ENCODE measurements around the gene PRR20C. TPM values are rescaled to one million over a fixed set of nuclear protein-coding genes. Genes with fewer than 3 reads are reported as not detected.
"Not testable (repeated sequence)": the region's sequence is repeated elsewhere in the genome, so short reads cannot be mapped to it uniquely, and the experiment has no call there.

The PRR20C gene
- total RNA-seq (ENCODE audit: low replicate concordance) = 0.16 TPM in 1 of 2 replicates, not detected in the other

GRCh38 chr13:57153761-57154160 is at the start of gene PRR20C:
TSS of gene PRR20C (plus strand) at chr13:57154061. CDS start at chr13:57154448, 387 bp downstream.
- H3K4me3 ChIP-seq (ENCODE audit: low read depth, low read length); DNase-seq (ENCODE audit: low read depth): not testable (repeated sequence)

- no peak overlapping the region for H3K4me3 ChIP-seq (ENCODE audit: low read depth, low read length)
- TF ChIP-seq CTCF (IDR thresholded peaks at IDR 0.05; ENCODE audit: insufficient read depth, low read length) = no peak
- DNase-seq (ENCODE audit: low read depth) = no peak
Measured at GRCh38 chr13:57114945-57115344, 38.9 kb upstream of the PRR20C start.

- no peak for TF ChIP-seq CTCF (IDR thresholded peaks at IDR 0.05; ENCODE audit: insufficient read depth, low read length)
- no peak overlapping the region for H3K4me3 ChIP-seq (ENCODE audit: low read depth, low read length)
- no peak for DNase-seq (ENCODE audit: low read depth)
Measured at GRCh38 chr13:57123681-57124080, 30.2 kb upstream of the PRR20C start.

GRCh38 chr13:57128909-57129308 is 25.0 kb upstream of the PRR20C start:
- no peak for TF ChIP-seq CTCF (IDR thresholded peaks at IDR 0.05; ENCODE audit: insufficient read depth, low read length)
- no peak for DNase-seq (ENCODE audit: low read depth)
- H3K4me3 ChIP-seq (ENCODE audit: low read depth, low read length) = no peak overlapping the region

- DNase-seq (ENCODE audit: low read depth) = no peak
- no peak overlapping the region for H3K4me3 ChIP-seq (ENCODE audit: low read depth, low read length)
- TF ChIP-seq CTCF (IDR thresholded peaks at IDR 0.05; ENCODE audit: insufficient read depth, low read length) = no peak
Measured at GRCh38 chr13:57136093-57136492, 17.8 kb upstream of the PRR20C start.

- no peak for DNase-seq (ENCODE audit: low read depth)
- no peak overlapping the region for H3K4me3 ChIP-seq (ENCODE audit: low read depth, low read length)
- TF ChIP-seq CTCF (IDR thresholded peaks at IDR 0.05; ENCODE audit: insufficient read depth, low read length) = no peak
Measured at GRCh38 chr13:57137585-57137984, 16.3 kb upstream of the PRR20C start.

GRCh38 chr13:57138988-57139387 is 14.9 kb upstream of the PRR20C start:
- H3K4me3 ChIP-seq (ENCODE audit: low read depth, low read length) = no peak overlapping the region
- DNase-seq (ENCODE audit: low read depth) = no peak
- TF ChIP-seq CTCF (IDR thresholded peaks at IDR 0.05; ENCODE audit: insufficient read depth, low read length) = no peak

- not testable (repeated sequence) for DNase-seq (ENCODE audit: low read depth)
Measured at GRCh38 chr13:57139781-57140180, 14.1 kb upstream of the PRR20C start.

GRCh38 chr13:57140235-57140968 is 13.5 kb upstream of the PRR20C start, which contains the start of gene PRR20A:
TSS of gene PRR20A (plus strand) at chr13:57140918. CDS start at chr13:57141305, 387 bp downstream.
- not testable (repeated sequence) for DNase-seq (ENCODE audit: low read depth); H3K4me3 ChIP-seq (ENCODE audit: low read depth, low read length)

More at GRCh38 chr13:57139781-57140180, 14.1 kb upstream of the PRR20C start:
- not testable (repeated sequence) for H3K4me3 ChIP-seq (ENCODE audit: low read depth, low read length)

- not testable (repeated sequence) for H3K4me3 ChIP-seq (ENCODE audit: low read depth, low read length); DNase-seq (ENCODE audit: low read depth)
Measured at GRCh38 chr13:57147188-57147587, 6.7 kb upstream of the PRR20C start, which contains the start of gene PRR20B. TSS of gene PRR20B (plus strand) at chr13:57147488. CDS start at chr13:57147875, 387 bp downstream.

- H3K4me3 ChIP-seq (ENCODE audit: low read depth, low read length) = not testable (repeated sequence)
Measured at GRCh38 chr13:57148106-57148505, 5.8 kb upstream of the PRR20C start.

More at GRCh38 chr13:57148106-57148505, 5.8 kb upstream of the PRR20C start:
- DNase-seq (ENCODE audit: low read depth) = not testable (repeated sequence)

Measured in fibroblast of the aortic adventitia (primary cell).